HCT116 (cell line): ENCODE measurements around the gene CDCA4.

Experiments
- CTCF ChIP-seq, 3 experiments: fragments of 200-600 bp in 1 of 3; sonication (generic) in 1 of 3; IDR thresholded peaks in 2 of 3; conservative IDR thresholded peaks in 1 of 3; 2 replicates each; pipeline ENCODE4 v1.5.1; 2012 to 2017; ENCODE audit warnings: low read depth in 2 of 3, low read length in 2 of 3, antibody characterized with exemption in 1 of 3, borderline replicate concordance in 1 of 3, control low read depth in 1 of 3, mild to moderate bottlenecking in 1 of 3, mixed read lengths in 1 of 3, mixed run types in 1 of 3, moderate library complexity in 1 of 3; ENCODE audit not compliant: insufficient read depth in 1 of 3
- EZH2 ChIP-seq: fragments of 200-600 bp; sonication (generic); IDR thresholded peaks from 2 replicates; pipeline ENCODE4 v1.6.1; 2017; ENCODE audit warnings: antibody characterized with exemption, mixed run types
- POLR2A ChIP-seq: IDR thresholded peaks from 2 replicates; pipeline ENCODE4 v1.7.0; 2011; ENCODE audit warnings: borderline replicate concordance; ENCODE audit not compliant: insufficient read depth, insufficient read length; ENCODE audit errors: extremely low read depth
- POLR2AphosphoS5 ChIP-seq: IDR thresholded peaks from 2 replicates; pipeline ENCODE4 v1.6.1; 2011; ENCODE audit warnings: mild to moderate bottlenecking, low read depth, low read length, moderate library complexity
- TCF7L2 ChIP-seq: IDR thresholded peaks from 2 replicates; pipeline ENCODE4 v1.7.0; 2011; ENCODE audit warnings: borderline replicate concordance, inconsistent platforms; ENCODE audit not compliant: insufficient read depth, insufficient read length; ENCODE audit errors: extremely low read depth
- ZBTB33 ChIP-seq: IDR thresholded peaks from 2 replicates; pipeline ENCODE4 v1.6.1; 2011; ENCODE audit warnings: mild to moderate bottlenecking, low read length, moderate library complexity; ENCODE audit not compliant: insufficient replicate concordance; ENCODE audit errors: extremely low read depth

GRCh38 chr14:105069522-105069870 lies 48.6 kb upstream of the CDCA4 start:
- TF ChIP-seq ZBTB33 (no peak), CTCF (IDR thresholded peaks at IDR 0.05 in 2 of 3, conservative IDR thresholded peaks at IDR 0.05 in 1 of 3; ENCODE audit: borderline replicate concordance in 1 of 3, insufficient read depth in 1 of 3, low read depth in 2 of 3, low read length in 2 of 3) (no peak), TCF7L2 (no peak), POLR2AphosphoS5 (no peak), POLR2A (no peak), EZH2 (no peak)
